Heart left ventricle (tissue), 13 donors: ENCODE measurements around the gene RDM1.

Source experiments
- CTCF ChIP-seq, 12 donors: fragments of 200-600 bp; sonication (generic) in 4 of 12; IDR thresholded peaks; one replicate each; pipeline versions ENCODE4 v1.5.0 to v1.8.0; 2018 to 2022; ENCODE audit warnings: antibody characterized with exemption in 12 of 12, mild to moderate bottlenecking in 5 of 12
- POLR2A ChIP-seq, 2 donors: fragments of 450-650 bp; IDR thresholded peaks; one replicate each; pipeline ENCODE4 v1.6.1; 2017; ENCODE audit warnings: antibody characterized with exemption in 2 of 2, mild to moderate bottlenecking in 2 of 2, moderate library complexity in 2 of 2
- donor health status: ischemic (EF 13 %, LVEDD 7.1; RV severe dilation, severe dysfunction).
- donor health status: DM: no; HTN: yes; CAD: no.
- donor health status: DM: no; HTN: no; CAD: no.
- donor health status: ischemic (EF 25% LVEDD 6.9; RV normal size, moderate dysfunction).
- donor health status: ischemic (EF 25% LVEDD 5.7; RV mildly dilated, moderate dysfunction).
- donor health status: ischemic (EF 35%, LVEDD 5.7; RV mildly dilated, moderate dysfunction).
- donor health status: nonischemic (EF 11% LVEDD 7.7; RV severe dilation, severe dysfunction).
- donor health status: DM: yes; HTN: yes; CAD: no.
- donor health status: PGD.
- donor health status: ischemic (EF 29% LVEDD 5.4; RV normal size, mild dysfunction).
- donor health status: nonischemic (EF 23%, LVEDD 6.1; RV moderate dilation, normal function).

- TF ChIP-seq CTCF (IDR thresholded peaks at IDR 0.05), result no peak
- no peak for TF ChIP-seq POLR2A (IDR thresholded peaks at IDR 0.05)
Observed at GRCh38 chr17:35889818-35890773, 40.5 kb downstream of the RDM1 start.
